Endothelial cell of umbilical vein (primary cell): ENCODE results near the gene SHC1. TPM values are rescaled to one million over a fixed set of nuclear protein-coding genes. Genes with fewer than 3 reads are reported as not detected.

Experiments used
- BruUV-seq: library from RNA; stranded (reverse); fragments of 400-500 nt; replicated peaks from 2 replicates; lab custom pipeline; 2021; lab: Mats Ljungman, UMichigan
- CTCF ChIA-PET: fragments of 300-600, 350-600 bp; sonication (Branson Sonifier 250); formaldehyde crosslinking; loops from one replicate; lab custom pipeline; 2021; ENCODE audit warnings: antibody characterized with exemption, inconsistent platforms; lab: Charles Lee
- POLR2A ChIA-PET: fragments of 300-600, 350-600 bp; sonication (Branson Sonifier 250); formaldehyde crosslinking; loops from one replicate; lab custom pipeline; 2021; ENCODE audit warnings: antibody characterized with exemption, inconsistent platforms; lab: Charles Lee
- DNase-seq: peaks from one replicate; pipeline ENCODE4 v3.0.0-alpha.2; 2011; ENCODE audit warnings: low read depth, low spot score
- FAIRE-seq: peaks from 2 replicates; lab custom pipeline; 2011; peaks lifted over from hg19 to GRCh38; lab: Jason Lieb, UNC
- H2AFZ ChIP-seq: 2 replicates; pipeline ENCODE4 v1.6.0; 2012; ENCODE audit warnings: low read depth, low read length, control low read depth, inconsistent platforms
- H3K27ac ChIP-seq: 2 replicates; pipeline ENCODE4 v1.5.1; 2011; ENCODE audit warnings: low read depth, mild to moderate bottlenecking, control low read depth, low read length, moderate library complexity; ENCODE audit not compliant: insufficient read depth
- H3K27me3 ChIP-seq, 2 experiments: 2 replicates each; pipeline versions ENCODE4 v1.6.0 to v1.6.1; 2011; ENCODE audit warnings: low read length in 2 of 2, mixed read lengths in 1 of 2; ENCODE audit not compliant: control insufficient read depth in 2 of 2, insufficient read depth in 2 of 2
- H3K36me3 ChIP-seq, 2 experiments: 2 replicates in 1 of 2; 3 replicates in 1 of 2; pipeline ENCODE4 v1.5.1; 2011; ENCODE audit warnings: low read length in 2 of 2, mild to moderate bottlenecking in 1 of 2, moderate library complexity in 1 of 2; ENCODE audit not compliant: control insufficient read depth in 2 of 2, insufficient read depth in 2 of 2; ENCODE audit errors: extremely low read depth in 1 of 2
- H3K4me1 ChIP-seq: 3 replicates; pipeline ENCODE4 v1.5.1; 2011; ENCODE audit warnings: mild to moderate bottlenecking, low read length; ENCODE audit not compliant: control insufficient read depth, insufficient read depth; ENCODE audit errors: extremely low read depth
- H3K4me2 ChIP-seq: 2 replicates; pipeline ENCODE4 v1.6.1; 2011; ENCODE audit warnings: low read length, control low read depth, mixed read lengths; ENCODE audit not compliant: insufficient read depth
- H3K4me3 ChIP-seq, 3 experiments: fragments of 200-600 bp in 1 of 3; sonication (generic), shearing (Covaris generic) in 1 of 3; replicated peaks in 1 of 3; 2 replicates each; pipeline ENCODE4 v1.5.1; 2011 to 2016; ENCODE audit warnings: control low read depth in 3 of 3, low read length in 3 of 3, mild to moderate bottlenecking in 2 of 3, inconsistent platforms in 1 of 3, low read depth in 1 of 3, moderate library complexity in 1 of 3; ENCODE audit not compliant: insufficient read depth in 1 of 3
- H3K79me2 ChIP-seq: 2 replicates; pipeline ENCODE4 v1.6.0; 2012; ENCODE audit warnings: low read length, inconsistent platforms; ENCODE audit not compliant: control insufficient read depth, insufficient read depth
- H3K9ac ChIP-seq: replicated peaks from 2 replicates; pipeline ENCODE3; 2011; ENCODE audit warnings: low read length, control low read depth; ENCODE audit not compliant: insufficient read depth; ENCODE audit errors: extremely low read depth
- H3K9me1 ChIP-seq: replicated peaks from 3 replicates; pipeline ENCODE4 v1.6.0; 2011; ENCODE audit warnings: mild to moderate bottlenecking, low read length; ENCODE audit not compliant: control insufficient read depth, insufficient read depth; ENCODE audit errors: extremely low read depth
- H3K9me3 ChIP-seq: replicated peaks from 2 replicates; pipeline ENCODE4 v1.5.1; 2012; ENCODE audit warnings: low read length, inconsistent platforms; ENCODE audit not compliant: control insufficient read depth, insufficient read depth
- H4K20me1 ChIP-seq: replicated peaks from 2 replicates; pipeline ENCODE3; 2011; ENCODE audit warnings: mild to moderate bottlenecking, low read length; ENCODE audit not compliant: control insufficient read depth, insufficient read depth; ENCODE audit errors: extremely low read depth
- EZH2 ChIP-seq: IDR thresholded peaks from 2 replicates; pipeline ENCODE4 v1.6.1; 2012; ENCODE audit warnings: borderline replicate concordance, low read depth, mild to moderate bottlenecking, moderate library complexity, low read length, inconsistent platforms; ENCODE audit not compliant: severe bottlenecking
- FOS ChIP-seq: IDR thresholded peaks from 2 replicates; pipeline ENCODE4 v1.6.1; 2011; ENCODE audit warnings: mild to moderate bottlenecking, low read length, moderate library complexity, borderline replicate concordance; ENCODE audit not compliant: insufficient read depth
- GATA2 ChIP-seq: IDR thresholded peaks from 2 replicates; pipeline ENCODE4 v1.7.0; 2011; ENCODE audit warnings: low read depth, mild to moderate bottlenecking, moderate library complexity, mixed read lengths, low read length; ENCODE audit not compliant: insufficient read length, insufficient read depth
- JUN ChIP-seq: IDR thresholded peaks from 2 replicates; pipeline ENCODE4 v1.6.1; 2011; ENCODE audit warnings: borderline replicate concordance, low read depth; ENCODE audit not compliant: insufficient read length, insufficient read depth
- MAX ChIP-seq: IDR thresholded peaks from 2 replicates; pipeline ENCODE4 v1.6.1; 2011; ENCODE audit not compliant: insufficient read depth, insufficient read length
- MYC ChIP-seq: IDR thresholded peaks from one replicate; pipeline ENCODE4 v1.6.1; 2011; ENCODE audit warnings: mild to moderate bottlenecking, low read depth, low read length
- POLR2A ChIP-seq: IDR thresholded peaks from 2 replicates; pipeline ENCODE4 v1.6.1; 2012; ENCODE audit warnings: low read depth, mild to moderate bottlenecking, control low read depth, low read length
- POLR2AphosphoS5 ChIP-seq: IDR thresholded peaks from 2 replicates; pipeline ENCODE4 v1.6.1; 2012; ENCODE audit warnings: low read depth, mild to moderate bottlenecking, control low read depth, low read length, moderate library complexity; ENCODE audit not compliant: insufficient read depth
- dilution Hi-C: fragments of 300-500 bp; cut with MboI; formaldehyde crosslinking; loops from one replicate; pipeline ENCODE4 v1.15.0; 2019; ENCODE audit warnings: low sequenced_read_pairs; ENCODE audit not compliant: extremely low pct_ligation_motif_present
- intact Hi-C: fragments of 100-400 bp; cut with micrococcal nuclease; formaldehyde crosslinking; loops from one replicate; pipeline ENCODE4 v1.10.0; 2022
- polyA plus RNA-seq, 4 experiments: library from polyadenylated mRNA; depleted of rRNA in 3 of 4; stranded (reverse) in 3 of 4; unstranded in 1 of 4; fragments of >200 nt; gene quantifications; 2 replicates each; pipeline versions ENCODE4 v1.2.1 to v1.2.3, GENCODE V29; 2011 to 2012; ENCODE audit warnings: missing spikeins in 1 of 4
- total RNA-seq: library from RNA; stranded (reverse); gene quantifications from 2 replicates; pipeline ENCODE4 v1.2.3, GENCODE V29; 2021
- TF ChIP-seq, protein P1 (sequence below), 2 donors: IDR thresholded peaks; 1 replicate in 1 of 2; 2 replicates in 1 of 2; pipeline ENCODE4 v1.5.1; 2011; ENCODE audit warnings: low read length in 2 of 2, mild to moderate bottlenecking in 2 of 2, moderate library complexity in 2 of 2, control low read depth in 1 of 2, inconsistent platforms in 1 of 2, low read depth in 1 of 2; ENCODE audit not compliant: insufficient read depth in 1 of 2; ENCODE audit errors: extremely low read depth in 1 of 2

SHC1 gene
- total and polyA plus RNA-seq, 2 donors (not counting 3 experiments of a cell fraction or from before 2014, with no cell fraction given) = 316 to 324 TPM

DNA sequence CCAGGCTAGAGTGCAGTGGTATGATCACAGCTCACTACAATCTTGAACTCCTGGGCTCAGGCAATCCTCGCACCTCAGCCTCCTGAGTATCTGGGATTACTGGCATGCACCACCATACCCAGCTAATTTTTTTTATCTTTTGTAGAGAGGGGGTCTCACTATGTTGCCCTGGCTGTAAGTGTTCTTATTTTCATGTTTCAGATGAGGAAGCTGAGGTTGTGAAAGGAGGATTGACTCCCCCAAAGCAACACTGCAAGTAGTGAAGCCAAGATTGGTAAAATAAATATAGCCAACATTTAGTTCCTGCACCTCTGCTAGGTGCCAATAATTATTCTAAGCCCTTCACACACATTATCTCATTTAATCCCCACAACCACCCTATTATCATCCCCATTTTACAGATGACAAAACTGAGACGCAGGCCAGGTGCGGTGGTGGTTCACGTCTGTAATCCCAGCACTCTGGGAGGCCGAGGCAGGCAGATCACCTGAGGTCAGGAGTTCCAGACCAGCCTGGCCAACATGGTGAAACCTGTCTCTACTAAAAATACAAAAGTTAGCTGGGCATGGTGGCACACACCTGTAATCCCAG is 36.1 kb downstream of the SHC1 start:
- H3K27ac ChIP-seq = no peak overlapping the region
- TF ChIP-seq MYC = no peak
- no peak for TF ChIP-seq POLR2AphosphoS5
- no peak for TF ChIP-seq MAX
- TF ChIP-seq POLR2A = no peak
- TF ChIP-seq GATA2 = no peak
- no peak for TF ChIP-seq EZH2
- no peak for TF ChIP-seq JUN
- no peak for TF ChIP-seq FOS
- TF ChIP-seq, protein P1, sequence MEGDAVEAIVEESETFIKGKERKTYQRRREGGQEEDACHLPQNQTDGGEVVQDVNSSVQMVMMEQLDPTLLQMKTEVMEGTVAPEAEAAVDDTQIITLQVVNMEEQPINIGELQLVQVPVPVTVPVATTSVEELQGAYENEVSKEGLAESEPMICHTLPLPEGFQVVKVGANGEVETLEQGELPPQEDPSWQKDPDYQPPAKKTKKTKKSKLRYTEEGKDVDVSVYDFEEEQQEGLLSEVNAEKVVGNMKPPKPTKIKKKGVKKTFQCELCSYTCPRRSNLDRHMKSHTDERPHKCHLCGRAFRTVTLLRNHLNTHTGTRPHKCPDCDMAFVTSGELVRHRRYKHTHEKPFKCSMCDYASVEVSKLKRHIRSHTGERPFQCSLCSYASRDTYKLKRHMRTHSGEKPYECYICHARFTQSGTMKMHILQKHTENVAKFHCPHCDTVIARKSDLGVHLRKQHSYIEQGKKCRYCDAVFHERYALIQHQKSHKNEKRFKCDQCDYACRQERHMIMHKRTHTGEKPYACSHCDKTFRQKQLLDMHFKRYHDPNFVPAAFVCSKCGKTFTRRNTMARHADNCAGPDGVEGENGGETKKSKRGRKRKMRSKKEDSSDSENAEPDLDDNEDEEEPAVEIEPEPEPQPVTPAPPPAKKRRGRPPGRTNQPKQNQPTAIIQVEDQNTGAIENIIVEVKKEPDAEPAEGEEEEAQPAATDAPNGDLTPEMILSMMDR (IDR thresholded peaks at IDR 0.05; ENCODE audit: extremely low read depth in 1 of 2, insufficient read depth in 1 of 2, low read depth in 1 of 2, low read length in 2 of 2) = no peak
- POLR2A ChIA-PET = interaction anchor here (0.7 kb wide), 1 partner anchor 21 kb away, joined by 5 read pairs; no protein-coding TSS in a partner anchor
- H3K9ac ChIP-seq = no peak overlapping the region
- no TSS peak for BruUV-seq
- no peaks in the 10 kb centered on the region for H3K27me3 ChIP-seq
- H2AFZ ChIP-seq = no peak overlapping the region
- H3K4me1 ChIP-seq = peaks cover 8% of the 10 kb centered on the region
- H4K20me1 ChIP-seq = no peaks in the 10 kb centered on the region
- DNase-seq (no peak), FAIRE-seq (no peak)
- no peak overlapping the region for H3K4me2 ChIP-seq
- dilution Hi-C loops = no loop called here
- H3K79me2 ChIP-seq = no peaks in the 10 kb centered on the region
- CTCF ChIA-PET = interaction anchor here (1.6 kb wide), 1 partner anchor 13 kb away, joined by 5 read pairs; no protein-coding TSS in a partner anchor
- H3K9me1 ChIP-seq = no peaks in the 10 kb centered on the region
- no peak overlapping the region for H3K4me3 ChIP-seq
- intact Hi-C loops = no loop called here
- no peaks in the 10 kb centered on the region for H3K36me3 ChIP-seq
- no peaks in the 10 kb centered on the region for H3K9me3 ChIP-seq
